A673 (cell line): ENCODE results near the gene LHCGR.

Experiments used
- EZH2 ChIP-seq: fragments of 200-600 bp; sonication (generic); IDR thresholded peaks from 2 replicates; pipeline ENCODE4 v1.6.1; 2017; ENCODE audit warnings: borderline replicate concordance, low read depth, mild to moderate bottlenecking, mixed read lengths, antibody characterized with exemption, low read length; ENCODE audit not compliant: poor library complexity, severe bottlenecking
- TF ChIP-seq, protein P1 (sequence below): fragments of 300-800, 200-600 bp; sonication (generic); conservative IDR thresholded peaks from 2 replicates; pipeline ENCODE4 v1.5.1; 2017; ENCODE audit warnings: low read depth, mild to moderate bottlenecking, antibody characterized with exemption, low read length, moderate library complexity, mixed read lengths

DNA sequence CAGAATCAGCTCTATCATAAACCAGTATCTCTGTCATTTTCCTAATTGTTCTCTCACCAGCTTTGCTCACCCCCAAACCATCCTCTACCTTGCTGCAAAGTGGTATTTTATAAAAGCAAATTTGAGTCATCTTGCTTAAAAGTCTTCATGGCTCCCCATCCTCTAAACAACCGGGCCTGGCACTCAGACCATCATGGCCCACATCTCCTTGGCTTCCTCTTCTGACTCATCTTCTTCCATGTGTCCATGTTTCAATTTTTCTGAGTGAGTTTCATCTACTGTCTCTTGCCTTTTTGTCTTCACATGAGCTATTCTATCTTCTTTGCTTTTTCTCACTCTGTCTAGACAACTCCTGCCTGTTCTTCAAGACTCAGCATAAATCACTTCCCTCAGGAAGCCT is 58.6 kb downstream of the LHCGR start:
- TF ChIP-seq, protein P1, sequence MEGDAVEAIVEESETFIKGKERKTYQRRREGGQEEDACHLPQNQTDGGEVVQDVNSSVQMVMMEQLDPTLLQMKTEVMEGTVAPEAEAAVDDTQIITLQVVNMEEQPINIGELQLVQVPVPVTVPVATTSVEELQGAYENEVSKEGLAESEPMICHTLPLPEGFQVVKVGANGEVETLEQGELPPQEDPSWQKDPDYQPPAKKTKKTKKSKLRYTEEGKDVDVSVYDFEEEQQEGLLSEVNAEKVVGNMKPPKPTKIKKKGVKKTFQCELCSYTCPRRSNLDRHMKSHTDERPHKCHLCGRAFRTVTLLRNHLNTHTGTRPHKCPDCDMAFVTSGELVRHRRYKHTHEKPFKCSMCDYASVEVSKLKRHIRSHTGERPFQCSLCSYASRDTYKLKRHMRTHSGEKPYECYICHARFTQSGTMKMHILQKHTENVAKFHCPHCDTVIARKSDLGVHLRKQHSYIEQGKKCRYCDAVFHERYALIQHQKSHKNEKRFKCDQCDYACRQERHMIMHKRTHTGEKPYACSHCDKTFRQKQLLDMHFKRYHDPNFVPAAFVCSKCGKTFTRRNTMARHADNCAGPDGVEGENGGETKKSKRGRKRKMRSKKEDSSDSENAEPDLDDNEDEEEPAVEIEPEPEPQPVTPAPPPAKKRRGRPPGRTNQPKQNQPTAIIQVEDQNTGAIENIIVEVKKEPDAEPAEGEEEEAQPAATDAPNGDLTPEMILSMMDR, result no peak
- TF ChIP-seq EZH2, result no peak
